Endodermal cell (in vitro differentiated cells): ENCODE data around the gene IL21. TPM values are rescaled to one million over a fixed set of nuclear protein-coding genes. Genes with fewer than 3 reads are reported as not detected.

Experiments used
- DNase-seq: peaks from one replicate; pipeline ENCODE4 v3.0.0-alpha.2; 2017
- H3K27ac ChIP-seq: 2 replicates; pipeline ENCODE4 v1.5.1; 2013; ENCODE audit warnings: mild to moderate bottlenecking, low read depth, low read length, moderate library complexity
- H3K27me3 ChIP-seq: 2 replicates; pipeline ENCODE4 v1.6.1; 2013; ENCODE audit warnings: mild to moderate bottlenecking, low read length, moderate library complexity; ENCODE audit not compliant: insufficient read depth, control insufficient read depth, poor library complexity, severe bottlenecking
- H3K36me3 ChIP-seq: 2 replicates; pipeline ENCODE4 v1.7.0; 2013; ENCODE audit warnings: mild to moderate bottlenecking, low read length, moderate library complexity; ENCODE audit not compliant: control insufficient read depth, insufficient read depth
- H3K4me1 ChIP-seq: one replicate; pipeline ENCODE4 v1.7.0; 2013; ENCODE audit warnings: low read length; ENCODE audit not compliant: control insufficient read depth, insufficient read depth
- H3K4me3 ChIP-seq: 2 replicates; pipeline ENCODE4 v1.5.1; 2013; ENCODE audit warnings: mild to moderate bottlenecking, low read length, moderate library complexity
- H3K9ac ChIP-seq: 2 replicates; pipeline ENCODE4 v1.6.1; 2013; ENCODE audit warnings: mild to moderate bottlenecking, low read length, moderate library complexity; ENCODE audit not compliant: poor library complexity, severe bottlenecking; ENCODE audit errors: extremely low read depth
- H3K9me3 ChIP-seq: 2 replicates; pipeline ENCODE4 v1.6.1; 2013; ENCODE audit warnings: mild to moderate bottlenecking, low read length, moderate library complexity; ENCODE audit not compliant: control insufficient read depth
- H3K27ac Mint-ChIP-seq: 2 replicates; pipeline ENCODE4 v1.8.0; 2020; ENCODE audit warnings: mixed read lengths
- H3K27me3 Mint-ChIP-seq: 2 replicates; pipeline ENCODE4 v1.8.0; 2021; ENCODE audit warnings: mild to moderate bottlenecking, mixed read lengths; ENCODE audit not compliant: insufficient read depth
- H3K36me3 Mint-ChIP-seq: 2 replicates; pipeline ENCODE4 v1.8.0; 2020; ENCODE audit warnings: low read depth, mixed read lengths
- H3K4me1 Mint-ChIP-seq: 2 replicates; pipeline ENCODE4 v1.8.0; 2020; ENCODE audit warnings: mixed read lengths
- H3K4me3 Mint-ChIP-seq: 2 replicates; pipeline ENCODE4 v1.8.0; 2020; ENCODE audit warnings: mild to moderate bottlenecking, moderate library complexity, mixed read lengths
- H3K9me3 Mint-ChIP-seq: 2 replicates; pipeline ENCODE4 v1.8.0; 2020; ENCODE audit warnings: mild to moderate bottlenecking, mixed read lengths
- WGBS, 2 experiments: methylation state at CpG; one replicate each; pipeline versions ENCODE4 v1.1.5 to v1.1.7; 2013; ENCODE audit warnings: missing lambda C conversion rate in 2 of 2, mixed read lengths in 1 of 2; ENCODE audit not compliant: insufficient coverage in 1 of 2, insufficient read length in 1 of 2; 5-methylcytosine and 5-hydroxymethylcytosine counted together
- total RNA-seq, 2 donors: library from RNA; stranded (reverse); fragmentation: NEBNext Ultra II Directional in 1 of 2; extraction: Animal tissue kit (Norgen Biotek cat#: 25700) in 1 of 2; gene quantifications; 2 replicates in 1 of 2; 3 replicates in 1 of 2; pipeline ENCODE4 v1.2.1, GENCODE V29; 2021
- TF ChIP-seq, protein P1 (sequence below): fragments of 200-600 bp; sonication (generic); conservative IDR thresholded peaks from 2 replicates; pipeline ENCODE4 v1.5.0; 2021; ENCODE audit warnings: antibody characterized with exemption, mild to moderate bottlenecking

Gene IL21
- total RNA-seq, 2 donors from 2014 or later: not detected

DNA sequence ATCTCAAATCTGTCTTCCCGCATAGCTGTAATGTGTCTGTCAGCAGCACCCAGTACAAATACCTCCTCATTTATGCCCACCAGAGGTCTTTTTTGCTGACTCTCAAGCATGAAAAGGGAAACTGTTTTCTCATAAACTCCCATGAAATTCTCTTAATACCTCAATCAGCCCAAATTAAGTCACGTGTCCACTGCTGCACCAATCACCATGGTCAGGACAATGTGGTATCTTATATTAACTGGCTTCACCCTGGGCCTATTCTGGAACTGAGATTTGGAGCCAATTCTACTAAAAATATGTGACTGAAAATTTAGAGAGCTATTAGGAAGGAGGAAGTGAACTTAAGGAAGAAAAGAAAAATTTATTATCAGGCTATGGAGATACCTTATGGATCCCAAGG lies 58.4 kb downstream of the IL21 start:
- no peak overlapping the region for H3K27ac Mint-ChIP-seq
- Histone ChIP-seq H3K27me3 (no peaks in the 10 kb centered on the region), H3K36me3 (no peaks in the 10 kb centered on the region), H3K4me1 (no peaks in the 10 kb centered on the region), H3K4me3 (no peak overlapping the region), H3K27ac (no peak overlapping the region), H3K9me3 (no peaks in the 10 kb centered on the region), H3K9ac (no peak overlapping the region)
- WGBS, 2 experiments: 88 to 95% methylated on average over 2 of the region's 2 CpGs
- no peak overlapping the region for H3K4me3 Mint-ChIP-seq
- TF ChIP-seq, protein P1, sequence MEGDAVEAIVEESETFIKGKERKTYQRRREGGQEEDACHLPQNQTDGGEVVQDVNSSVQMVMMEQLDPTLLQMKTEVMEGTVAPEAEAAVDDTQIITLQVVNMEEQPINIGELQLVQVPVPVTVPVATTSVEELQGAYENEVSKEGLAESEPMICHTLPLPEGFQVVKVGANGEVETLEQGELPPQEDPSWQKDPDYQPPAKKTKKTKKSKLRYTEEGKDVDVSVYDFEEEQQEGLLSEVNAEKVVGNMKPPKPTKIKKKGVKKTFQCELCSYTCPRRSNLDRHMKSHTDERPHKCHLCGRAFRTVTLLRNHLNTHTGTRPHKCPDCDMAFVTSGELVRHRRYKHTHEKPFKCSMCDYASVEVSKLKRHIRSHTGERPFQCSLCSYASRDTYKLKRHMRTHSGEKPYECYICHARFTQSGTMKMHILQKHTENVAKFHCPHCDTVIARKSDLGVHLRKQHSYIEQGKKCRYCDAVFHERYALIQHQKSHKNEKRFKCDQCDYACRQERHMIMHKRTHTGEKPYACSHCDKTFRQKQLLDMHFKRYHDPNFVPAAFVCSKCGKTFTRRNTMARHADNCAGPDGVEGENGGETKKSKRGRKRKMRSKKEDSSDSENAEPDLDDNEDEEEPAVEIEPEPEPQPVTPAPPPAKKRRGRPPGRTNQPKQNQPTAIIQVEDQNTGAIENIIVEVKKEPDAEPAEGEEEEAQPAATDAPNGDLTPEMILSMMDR: no peak
- peaks cover 3% of the 10 kb centered on the region for H3K4me1 Mint-ChIP-seq
- DNase-seq: no peak
- H3K27me3 Mint-ChIP-seq: no peaks in the 10 kb centered on the region
- H3K36me3 Mint-ChIP-seq: no peaks in the 10 kb centered on the region
- H3K9me3 Mint-ChIP-seq: peaks cover 1% of the 10 kb centered on the region

Other genes with a start within 250 kb of the IL21 start
- gene ADAD1, start 242.1 kb downstream of the IL21 start, total RNA-seq: not detected
- gene IL2, start 164.3 kb downstream of the IL21 start, total RNA-seq: not detected
- gene BBS12, start 111.6 kb upstream of the IL21 start, total RNA-seq: 1 to 10 TPM; 4.1 to 4.2 TPM
- 10 to 100 TPM; 12.5 to 18.5 TPM for gene FGF2, start 205.8 kb upstream of the IL21 start, total RNA-seq